ENCODE data around the gene ATG5.
"Not testable (repeated sequence)": the region's sequence is repeated elsewhere in the genome, so short reads cannot be mapped to it uniquely, and the experiment has no call there.

Gene ATG5

GRCh38 chr6:106309766-106310373 lies 15.7 kb downstream of the ATG5 start:
- DNase-seq: no peak

- DNase-seq: no peak
Measured at GRCh38 chr6:106308985-106309384, 16.6 kb downstream of the ATG5 start.

GRCh38 chr6:106305740-106306139 lies 19.8 kb downstream of the ATG5 start:
- no peak for DNase-seq

GRCh38 chr6:106300944-106301343 lies 24.6 kb downstream of the ATG5 start:
- peak in 1 of 2 experiments; percentile 10 for DNase-seq

GRCh38 chr6:106300020-106300780 lies 25.4 kb downstream of the ATG5 start:
- no peak for DNase-seq

- DNase-seq: no peak
Measured at GRCh38 chr6:106293116-106293515, 32.4 kb downstream of the ATG5 start.

GRCh38 chr6:106290954-106291353 lies 34.6 kb downstream of the ATG5 start:
- no peak for DNase-seq

GRCh38 chr6:106290032-106290431 lies 35.5 kb downstream of the ATG5 start:
- no peak for DNase-seq

- no peak for DNase-seq
Measured at GRCh38 chr6:106287215-106287614, 38.3 kb downstream of the ATG5 start.

- DNase-seq: no peak
Measured at GRCh38 chr6:106286746-106287145, 38.8 kb downstream of the ATG5 start.

GRCh38 chr6:106283481-106283880 lies 42.1 kb downstream of the ATG5 start:
- no peak for DNase-seq

- no peak for DNase-seq
Measured at GRCh38 chr6:106281661-106282060, 43.9 kb downstream of the ATG5 start.

- no peak for DNase-seq
Measured at GRCh38 chr6:106281088-106281487, 44.5 kb downstream of the ATG5 start.

- DNase-seq: no peak
Measured at GRCh38 chr6:106279179-106279578, 46.4 kb downstream of the ATG5 start.

GRCh38 chr6:106275692-106276091 lies 49.9 kb downstream of the ATG5 start:
- DNase-seq: no peak

- no peak for DNase-seq
Measured at GRCh38 chr6:106273087-106273486, 52.5 kb downstream of the ATG5 start.

- no peak for DNase-seq
Measured at GRCh38 chr6:106272287-106272686, 53.3 kb downstream of the ATG5 start.

GRCh38 chr6:106270414-106270813 lies 55.1 kb downstream of the ATG5 start:
- DNase-seq: no peak

- not testable (repeated sequence) for DNase-seq
Measured at GRCh38 chr6:106269268-106269919, 56.2 kb downstream of the ATG5 start.

GRCh38 chr6:106268500-106268899 lies 57.1 kb downstream of the ATG5 start:
- not testable (repeated sequence) for DNase-seq

GRCh38 chr6:106264433-106264832 lies 61.1 kb downstream of the ATG5 start:
- DNase-seq: not testable (repeated sequence)

GRCh38 chr6:106259748-106260147 lies 65.8 kb downstream of the ATG5 start:
- DNase-seq: not testable (repeated sequence)

GRCh38 chr6:106258726-106259125 lies 66.8 kb downstream of the ATG5 start:
- DNase-seq: no peak

- no peak for DNase-seq
Measured at GRCh38 chr6:106257195-106257594, 68.4 kb downstream of the ATG5 start.

Data from cerebellar nuclear complex (tissue), 1 donor.